ENCODE data around the gene CLSTN1. TPM values are rescaled to one million over a fixed set of nuclear protein-coding genes. Genes with fewer than 3 reads are reported as not detected.

Gene CLSTN1
- total RNA-seq, 1 donor from 2014 or later, result 71.0 TPM

DNA sequence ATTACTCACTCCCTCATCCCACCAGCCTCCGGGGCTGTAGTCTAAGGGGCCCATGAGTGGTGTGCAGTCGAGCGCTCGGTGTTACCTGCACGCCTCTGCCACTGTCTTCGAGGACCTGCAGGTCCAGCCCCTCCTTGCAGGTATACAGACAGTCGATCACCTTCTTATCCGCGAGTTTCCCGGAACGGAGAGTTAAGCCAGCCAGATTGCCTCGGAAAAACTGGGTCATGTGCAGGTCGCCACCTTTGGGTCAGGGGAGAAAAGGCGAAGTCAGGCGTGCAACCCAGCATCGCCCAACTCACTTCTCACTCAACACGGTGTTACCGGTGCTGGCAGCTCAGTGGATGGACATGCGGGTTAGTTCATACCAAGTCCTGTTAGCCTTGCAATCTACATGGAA is 88.0 kb downstream of the CLSTN1 start:
- TF ChIP-seq CTCF (IDR thresholded peaks at IDR 0.05), result no peak
- no peak overlapping the region for H3K4me3 ChIP-seq
- ATAC-seq (no peak), DNase-seq (no peak)
- H3K36me3 ChIP-seq, result peaks cover 95% of the 10 kb centered on the region
- intact Hi-C loops (cut with DNase I), result no loop called here
- no peaks in the 10 kb centered on the region for H3K27me3 ChIP-seq
- H3K27ac ChIP-seq, result no peak overlapping the region
- H3K9me3 ChIP-seq, result no peaks in the 10 kb centered on the region
- no peaks in the 10 kb centered on the region for H3K4me1 ChIP-seq

GRCh38 chr1:9733160-9733789 is 90.5 kb downstream of the CLSTN1 start:
- no peak for DNase-seq
- Histone ChIP-seq H3K4me1 (no peaks in the 10 kb centered on the region), H3K27me3 (no peaks in the 10 kb centered on the region), H3K9me3 (no peaks in the 10 kb centered on the region), H3K27ac (no peak overlapping the region), H3K4me3 (no peak overlapping the region), H3K36me3 (peaks cover 97% of the 10 kb centered on the region)
- intact Hi-C loops (cut with DNase I), result no loop called here
- ATAC-seq, result no peak
- TF ChIP-seq CTCF (IDR thresholded peaks at IDR 0.05), result no peak

DNA sequence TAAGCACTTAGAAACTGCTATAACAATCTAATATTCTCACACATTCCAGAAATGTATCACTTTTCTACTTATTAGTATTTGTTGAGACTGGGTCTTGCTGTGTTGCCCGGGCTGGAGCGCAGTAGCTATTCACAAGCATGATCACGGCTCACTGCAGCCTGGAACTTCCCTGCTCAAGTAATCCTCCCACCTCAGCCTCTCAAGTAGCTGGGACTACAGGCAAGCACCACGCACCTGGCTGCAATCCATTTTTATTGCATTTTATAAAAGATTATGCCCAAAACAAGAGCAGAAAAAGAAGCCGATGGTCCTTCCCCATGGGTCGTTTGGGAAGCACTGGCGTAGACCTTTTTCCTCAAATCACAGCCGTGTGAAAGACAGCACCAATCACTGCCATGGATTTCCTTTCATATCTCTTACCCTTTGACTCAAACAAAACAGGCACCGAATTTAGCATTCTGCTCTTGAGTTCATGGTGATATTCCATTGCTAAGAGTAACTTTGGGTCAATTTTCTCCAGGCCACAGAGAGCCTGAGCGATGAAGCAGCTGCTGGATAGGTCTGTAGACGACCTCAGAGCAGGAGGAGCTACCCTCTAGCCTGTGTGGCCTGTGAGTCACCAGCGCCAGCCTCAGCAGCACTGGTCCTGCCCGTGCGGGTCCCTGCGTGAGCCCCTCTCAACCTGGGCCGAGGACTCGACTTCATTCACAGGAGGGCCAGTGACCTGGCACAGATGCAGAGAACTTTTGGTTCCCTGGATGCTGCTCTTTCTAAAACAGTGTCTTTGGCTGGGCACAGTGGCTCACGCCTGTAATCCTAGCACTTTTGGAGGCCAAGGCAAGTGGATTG is 91.4 kb downstream of the CLSTN1 start:
- ATAC-seq, result no peak
- Histone ChIP-seq H3K36me3 (peaks cover 97% of the 10 kb centered on the region), H3K4me3 (no peak overlapping the region), H3K9me3 (no peaks in the 10 kb centered on the region), H3K27ac (no peak overlapping the region), H3K4me1 (no peaks in the 10 kb centered on the region), H3K27me3 (no peaks in the 10 kb centered on the region)
- intact Hi-C loops (cut with DNase I), result no loop called here
- TF ChIP-seq CTCF (IDR thresholded peaks at IDR 0.05), result no peak
- DNase-seq, result no peak

DNA sequence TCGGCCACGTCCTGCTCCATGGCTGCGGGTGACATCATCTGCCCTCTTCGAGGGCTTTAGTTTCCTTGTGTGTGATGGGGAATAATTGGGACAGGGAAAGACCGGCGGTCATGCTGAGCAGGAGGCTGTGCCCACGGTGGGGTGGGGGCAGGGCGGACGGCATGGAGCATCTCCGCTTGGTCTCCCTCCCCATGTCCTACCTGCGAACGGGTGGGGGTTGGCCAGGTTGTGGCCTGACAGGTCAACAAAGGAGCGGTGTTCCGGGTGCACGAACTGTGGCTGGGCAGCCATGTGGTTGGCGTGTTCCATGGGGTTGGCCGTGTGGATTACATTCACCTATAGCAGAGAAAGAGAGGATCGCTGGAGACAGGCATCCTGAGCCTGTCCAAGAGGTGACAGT is 92.2 kb downstream of the CLSTN1 start:
- peaks cover 98% of the 10 kb centered on the region for H3K36me3 ChIP-seq
- no peak for TF ChIP-seq CTCF (IDR thresholded peaks at IDR 0.05)
- H3K4me1 ChIP-seq, result no peaks in the 10 kb centered on the region
- no peak overlapping the region for H3K27ac ChIP-seq
- DNase-seq (no peak), ATAC-seq (no peak)
- intact Hi-C loops (cut with DNase I), result no loop called here
- no peak overlapping the region for H3K4me3 ChIP-seq
- H3K9me3 ChIP-seq, result no peaks in the 10 kb centered on the region
- H3K27me3 ChIP-seq, result no peaks in the 10 kb centered on the region

DNA sequence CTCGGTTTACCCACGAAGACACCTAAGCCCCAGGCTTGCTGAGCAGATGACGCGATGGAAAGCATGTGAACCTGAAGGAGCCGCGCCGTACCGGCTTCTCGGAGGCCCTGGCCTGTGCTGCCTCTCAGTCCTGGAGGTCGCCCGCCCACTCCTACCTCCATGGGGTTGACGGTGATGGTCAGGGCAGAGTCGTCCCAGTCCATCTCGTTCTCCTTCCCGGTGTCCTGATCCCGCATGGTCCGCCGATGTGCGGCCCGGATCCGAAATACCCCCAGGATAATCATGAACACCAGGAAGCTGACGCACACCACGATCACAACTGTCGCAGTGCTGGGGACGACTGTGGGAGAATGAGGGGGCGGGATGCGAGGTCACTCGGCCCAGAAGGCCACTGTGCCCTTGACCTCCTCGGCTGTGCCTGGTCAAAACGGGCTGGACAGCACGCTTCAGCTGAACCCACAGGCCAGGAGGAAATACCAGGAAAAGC is 92.7 kb downstream of the CLSTN1 start:
- DNase-seq (no peak), ATAC-seq (no peak)
- Histone ChIP-seq H3K27me3 (no peaks in the 10 kb centered on the region), H3K4me1 (no peaks in the 10 kb centered on the region), H3K9me3 (no peaks in the 10 kb centered on the region), H3K27ac (no peak overlapping the region), H3K36me3 (peaks cover 95% of the 10 kb centered on the region), H3K4me3 (no peak overlapping the region)
- no peak for TF ChIP-seq CTCF (IDR thresholded peaks at IDR 0.05)
- intact Hi-C loops (cut with DNase I), result no loop called here
